PC-3 (cell line): ENCODE data around the gene MC4R. TPM values are rescaled to one million over a fixed set of nuclear protein-coding genes. Genes with fewer than 3 reads are reported as not detected.

Experiments used
- ATAC-seq: fragments of 200-7000 bp; cut with Tn5 transposase; 2 replicates; pipeline ENCODE4 v1.9.1; 2020; ENCODE audit warnings: mild to moderate bottlenecking, moderate library complexity
- BruUV-seq: library from RNA; stranded (reverse); fragments of 400-500 nt; replicated peaks from 2 replicates; lab custom pipeline; 2021; lab: Mats Ljungman, UMichigan
- CTCF ChIA-PET: fragments of 300-600 bp; sonication (Branson Sonifier 250); formaldehyde crosslinking; loops from one replicate; lab custom pipeline; 2022; ENCODE audit warnings: antibody characterized with exemption; lab: Charles Lee
- POLR2A ChIA-PET: fragments of 300-600 bp; sonication (Branson Sonifier 250); formaldehyde crosslinking; loops from one replicate; lab custom pipeline; 2022; ENCODE audit warnings: antibody characterized with exemption; ENCODE audit not compliant: unreplicated experiment; lab: Charles Lee
- DNase-seq: peaks from one replicate; pipeline ENCODE4 v3.0.0-alpha.2; 2015
- H2AFZ ChIP-seq: fragments of 300-600 bp; sonication (generic); 2 replicates; pipeline ENCODE4 v1.6.0; 2016; ENCODE audit warnings: antibody characterized with exemption, low read length
- H3F3A ChIP-seq: fragments of 300-600 bp; sonication (generic); one replicate; pipeline ENCODE4 v1.6.0; 2017; ENCODE audit warnings: antibody characterized with exemption, low read length, control low read depth, mild to moderate bottlenecking; ENCODE audit not compliant: unreplicated experiment
- H3K27ac ChIP-seq: fragments of 300-600 bp; sonication (generic); 2 replicates; pipeline ENCODE4 v1.5.1; 2016; ENCODE audit warnings: mild to moderate bottlenecking, low read length
- H3K27me3 ChIP-seq: fragments of 300-600 bp; sonication (generic); 2 replicates; pipeline ENCODE4 v1.6.1; 2016; ENCODE audit warnings: low read length, mixed read lengths
- H3K36me3 ChIP-seq: fragments of 300-600 bp; sonication (generic); 2 replicates; pipeline ENCODE4 v1.6.1; 2016; ENCODE audit warnings: low read depth, mixed run types, low read length, mixed read lengths
- H3K4me1 ChIP-seq: fragments of 300-600 bp; sonication (generic); 2 replicates; pipeline ENCODE4 v1.5.1; 2016; ENCODE audit warnings: low read length; ENCODE audit not compliant: insufficient read depth
- H3K4me2 ChIP-seq: fragments of 300-600 bp; sonication (generic); 2 replicates; pipeline ENCODE4 v1.6.0; 2016; ENCODE audit warnings: low read length
- H3K4me3 ChIP-seq: fragments of 300-600 bp; sonication (generic); 2 replicates; pipeline ENCODE4 v1.5.1; 2016; ENCODE audit warnings: mild to moderate bottlenecking, low read length, mixed read lengths
- H3K79me2 ChIP-seq: fragments of 300-600 bp; sonication (generic); 2 replicates; pipeline ENCODE4 v1.6.1; 2017; ENCODE audit warnings: low read length, mixed read lengths
- H3K9ac ChIP-seq: fragments of 300-600 bp; sonication (generic); 2 replicates; pipeline ENCODE4 v1.6.0; 2016; ENCODE audit warnings: mild to moderate bottlenecking, low read length
- H3K9me2 ChIP-seq: fragments of 300-600 bp; sonication (generic); replicated peaks from 2 replicates; pipeline ENCODE4 v1.6.1; 2016; ENCODE audit warnings: mixed run types, low read length, mixed read lengths
- H3K9me3 ChIP-seq: fragments of 300-600 bp; sonication (generic); 2 replicates; pipeline ENCODE4 v1.6.1; 2016; ENCODE audit warnings: low read length, mixed read lengths
- H4K20me1 ChIP-seq: fragments of 300-600 bp; sonication (generic); 2 replicates; pipeline ENCODE4 v1.6.1; 2016; ENCODE audit warnings: low read length, mixed read lengths
- EZH2 ChIP-seq: fragments of 300-600 bp; sonication (generic); IDR thresholded peaks from one replicate; pipeline ENCODE4 v1.6.1; 2017; ENCODE audit warnings: antibody characterized with exemption, mild to moderate bottlenecking, low read length; ENCODE audit not compliant: unreplicated experiment
- EZH2phosphoT487 ChIP-seq: fragments of 300-600 bp; sonication (generic); IDR thresholded peaks from 2 replicates; pipeline ENCODE4 v1.6.1; 2018; ENCODE audit warnings: mild to moderate bottlenecking, antibody characterized with exemption, low read length, borderline replicate concordance
- intact Hi-C: fragments of 100-400 bp; cut with micrococcal nuclease; formaldehyde crosslinking; loops from 2 replicates; pipeline ENCODE4 v1.9.0; 2023
- total RNA-seq: library from RNA; depleted of rRNA; stranded (reverse); fragments of >200 nt; gene quantifications from 2 replicates; pipeline ENCODE4 v1.2.3, GENCODE V29; 2014
- TF ChIP-seq, protein P1 (sequence below): fragments of 300-600 bp; sonication (generic); conservative IDR thresholded peaks from 2 replicates; pipeline ENCODE4 v1.5.1; 2017; ENCODE audit warnings: antibody characterized with exemption, low read depth, mild to moderate bottlenecking, low read length

The MC4R gene
- total RNA-seq, 1 experiment from 2014 or later: not detected

DNA sequence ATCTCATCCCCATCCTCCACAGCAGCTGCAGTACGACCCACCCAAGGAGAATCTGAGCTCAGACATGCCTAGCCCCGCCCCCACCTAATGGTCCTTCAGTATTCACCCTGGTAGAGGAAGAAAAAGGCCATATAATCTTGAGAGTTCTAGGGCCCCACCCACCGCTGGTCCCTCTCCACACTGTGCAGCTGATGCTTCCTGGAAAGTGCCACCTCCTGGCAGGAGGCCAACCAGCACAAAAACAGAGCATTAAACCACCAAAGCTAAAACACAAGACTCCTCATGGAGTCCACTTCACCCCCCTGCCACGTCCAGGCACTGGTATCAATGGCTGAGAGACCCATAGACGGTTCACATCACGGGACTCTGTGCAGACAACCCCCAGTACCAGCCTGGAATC, 40.7 kb downstream of the MC4R start:
- no peaks in the 10 kb centered on the region for H3K9me2 ChIP-seq
- H3K4me1 ChIP-seq: no peaks in the 10 kb centered on the region
- TF ChIP-seq EZH2phosphoT487 (no peak), EZH2 (no peak)
- TF ChIP-seq, protein P1, sequence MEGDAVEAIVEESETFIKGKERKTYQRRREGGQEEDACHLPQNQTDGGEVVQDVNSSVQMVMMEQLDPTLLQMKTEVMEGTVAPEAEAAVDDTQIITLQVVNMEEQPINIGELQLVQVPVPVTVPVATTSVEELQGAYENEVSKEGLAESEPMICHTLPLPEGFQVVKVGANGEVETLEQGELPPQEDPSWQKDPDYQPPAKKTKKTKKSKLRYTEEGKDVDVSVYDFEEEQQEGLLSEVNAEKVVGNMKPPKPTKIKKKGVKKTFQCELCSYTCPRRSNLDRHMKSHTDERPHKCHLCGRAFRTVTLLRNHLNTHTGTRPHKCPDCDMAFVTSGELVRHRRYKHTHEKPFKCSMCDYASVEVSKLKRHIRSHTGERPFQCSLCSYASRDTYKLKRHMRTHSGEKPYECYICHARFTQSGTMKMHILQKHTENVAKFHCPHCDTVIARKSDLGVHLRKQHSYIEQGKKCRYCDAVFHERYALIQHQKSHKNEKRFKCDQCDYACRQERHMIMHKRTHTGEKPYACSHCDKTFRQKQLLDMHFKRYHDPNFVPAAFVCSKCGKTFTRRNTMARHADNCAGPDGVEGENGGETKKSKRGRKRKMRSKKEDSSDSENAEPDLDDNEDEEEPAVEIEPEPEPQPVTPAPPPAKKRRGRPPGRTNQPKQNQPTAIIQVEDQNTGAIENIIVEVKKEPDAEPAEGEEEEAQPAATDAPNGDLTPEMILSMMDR: no peak
- no peak overlapping the region for H3K4me2 ChIP-seq
- ChIA-PET POLR2A (interaction anchor here (0.6 kb wide), 1 partner anchor 19 kb away, joined by 4 read pairs; no protein-coding TSS in a partner anchor), CTCF (no interaction called here)
- H3F3A ChIP-seq: no peaks in the 10 kb centered on the region
- no peaks in the 10 kb centered on the region for H3K27me3 ChIP-seq
- no peaks in the 10 kb centered on the region for H3K79me2 ChIP-seq
- no peak for DNase-seq
- no peaks in the 10 kb centered on the region for H4K20me1 ChIP-seq
- H3K36me3 ChIP-seq: no peaks in the 10 kb centered on the region
- H3K9ac ChIP-seq: no peak overlapping the region
- intact Hi-C loops: no loop called here
- no TSS peak for BruUV-seq
- no peak for ATAC-seq
- H3K27ac ChIP-seq: no peak overlapping the region
- no peak overlapping the region for H3K4me3 ChIP-seq
- no peak overlapping the region for H2AFZ ChIP-seq
- H3K9me3 ChIP-seq: no peaks in the 10 kb centered on the region

DNA sequence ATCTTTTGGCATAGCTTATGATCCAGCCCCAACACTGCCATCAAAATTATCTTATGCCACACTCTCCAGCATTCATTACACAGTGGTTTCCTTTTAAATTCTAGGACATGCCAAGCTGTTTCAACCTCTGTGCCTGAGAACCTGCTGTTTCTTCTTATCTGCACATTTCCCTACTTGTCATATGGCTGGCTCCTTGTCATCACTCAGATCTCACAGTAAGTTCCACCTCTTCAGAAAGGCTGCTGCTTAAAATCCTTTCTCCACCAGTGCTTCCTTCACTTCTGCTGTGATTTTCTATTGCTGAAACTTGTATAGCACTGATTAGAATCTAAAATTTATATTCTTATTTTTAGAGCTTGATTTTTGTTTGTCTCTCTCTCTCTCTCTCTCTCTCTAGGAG, 43.4 kb downstream of the MC4R start:
- DNase-seq: no peak
- H3K27me3 ChIP-seq: no peaks in the 10 kb centered on the region
- CTCF ChIA-PET: no interaction called here
- BruUV-seq: no TSS peak
- no peak overlapping the region for H2AFZ ChIP-seq
- no peaks in the 10 kb centered on the region for H3K79me2 ChIP-seq
- ATAC-seq: no peak
- H3K27ac ChIP-seq: no peak overlapping the region
- no peaks in the 10 kb centered on the region for H3K9me2 ChIP-seq
- no peaks in the 10 kb centered on the region for H3F3A ChIP-seq
- intact Hi-C loops: no loop called here
- H3K4me2 ChIP-seq: no peak overlapping the region
- H3K9ac ChIP-seq: no peak overlapping the region
- H3K4me3 ChIP-seq: no peak overlapping the region
- TF ChIP-seq, protein P1: no peak
- TF ChIP-seq EZH2 (no peak), EZH2phosphoT487 (no peak)
- no peaks in the 10 kb centered on the region for H4K20me1 ChIP-seq
- no peaks in the 10 kb centered on the region for H3K36me3 ChIP-seq
- H3K4me1 ChIP-seq: no peaks in the 10 kb centered on the region
- POLR2A ChIA-PET: no interaction called here
- no peaks in the 10 kb centered on the region for H3K9me3 ChIP-seq

DNA sequence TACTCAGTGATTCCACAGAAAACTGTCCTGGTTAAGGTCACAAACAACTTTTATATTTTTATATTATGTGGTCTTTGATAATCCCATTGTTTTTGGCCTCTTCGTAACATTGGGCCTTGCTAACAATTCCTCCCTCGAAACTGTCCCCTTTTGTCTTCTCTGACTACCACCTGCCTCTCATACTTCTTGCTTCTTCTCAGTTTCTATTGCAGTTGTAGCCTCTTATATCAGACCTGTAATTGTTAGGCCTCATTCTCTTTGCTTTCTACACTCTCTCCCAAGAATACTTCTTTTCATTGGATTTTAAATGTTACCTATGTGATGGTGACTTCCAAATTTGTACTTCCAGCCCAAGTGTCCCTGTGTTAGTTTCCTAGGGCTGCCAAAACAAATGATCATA, 44.7 kb downstream of the MC4R start:
- POLR2A ChIA-PET: no interaction called here
- peaks cover 4% of the 10 kb centered on the region for H3K4me1 ChIP-seq
- H3K9me3 ChIP-seq: no peaks in the 10 kb centered on the region
- H3K79me2 ChIP-seq: no peaks in the 10 kb centered on the region
- no peaks in the 10 kb centered on the region for H3K36me3 ChIP-seq
- ATAC-seq: no peak
- H3K4me3 ChIP-seq: no peak overlapping the region
- DNase-seq: no peak
- H3K4me2 ChIP-seq: no peak overlapping the region
- H3K27me3 ChIP-seq: no peaks in the 10 kb centered on the region
- no peak overlapping the region for H3K27ac ChIP-seq
- H4K20me1 ChIP-seq: no peaks in the 10 kb centered on the region
- CTCF ChIA-PET: no interaction called here
- no peaks in the 10 kb centered on the region for H3F3A ChIP-seq
- TF ChIP-seq EZH2 (no peak), EZH2phosphoT487 (no peak)
- TF ChIP-seq, protein P1: no peak
- no peak overlapping the region for H2AFZ ChIP-seq
- no TSS peak for BruUV-seq
- intact Hi-C loops: no loop called here
- H3K9ac ChIP-seq: no peak overlapping the region
- no peaks in the 10 kb centered on the region for H3K9me2 ChIP-seq
